ENCODE measurements around the gene IGF2R.
"Not testable (repeated sequence)": the region's sequence is repeated elsewhere in the genome, so short reads cannot be mapped to it uniquely, and the experiment has no call there.

IGF2R gene

DNA sequence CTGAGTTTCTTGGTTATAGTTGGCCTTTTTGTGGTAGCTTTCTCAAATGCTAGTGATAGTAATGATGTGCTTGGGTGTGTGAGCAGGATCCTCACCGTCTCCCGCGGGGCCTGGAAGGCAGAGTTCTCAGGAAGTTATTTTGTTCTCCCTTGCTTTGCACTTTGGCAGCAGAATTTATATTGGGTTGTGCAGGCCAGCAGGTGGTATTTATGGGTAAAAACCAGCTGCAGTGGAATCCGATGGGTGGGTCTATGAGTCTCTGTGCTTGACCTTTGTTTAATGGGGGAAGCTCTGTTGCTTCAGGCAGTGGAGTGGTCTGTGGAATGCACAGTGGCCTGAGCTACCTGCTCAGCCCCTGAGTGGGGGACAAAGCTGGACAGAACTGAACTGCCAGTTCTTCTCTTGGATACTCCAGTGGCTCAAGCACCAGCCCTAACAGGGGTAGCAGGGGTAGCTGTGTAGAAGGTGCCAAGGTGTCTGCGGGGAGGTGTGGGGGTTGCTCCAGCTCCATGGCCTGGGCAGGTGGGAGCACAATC lies 27.3 kb downstream of the IGF2R start:
- TF ChIP-seq CTCF (conservative IDR thresholded peaks at IDR 0.05; ENCODE audit: control insufficient read depth, insufficient read depth, low read depth, low read length) = no peak
- no peak overlapping the region for H3K4me3 ChIP-seq (ENCODE audit: control insufficient read depth, low read depth, low read length)
- DNase-seq (ENCODE audit: low read depth) = no peak

DNA sequence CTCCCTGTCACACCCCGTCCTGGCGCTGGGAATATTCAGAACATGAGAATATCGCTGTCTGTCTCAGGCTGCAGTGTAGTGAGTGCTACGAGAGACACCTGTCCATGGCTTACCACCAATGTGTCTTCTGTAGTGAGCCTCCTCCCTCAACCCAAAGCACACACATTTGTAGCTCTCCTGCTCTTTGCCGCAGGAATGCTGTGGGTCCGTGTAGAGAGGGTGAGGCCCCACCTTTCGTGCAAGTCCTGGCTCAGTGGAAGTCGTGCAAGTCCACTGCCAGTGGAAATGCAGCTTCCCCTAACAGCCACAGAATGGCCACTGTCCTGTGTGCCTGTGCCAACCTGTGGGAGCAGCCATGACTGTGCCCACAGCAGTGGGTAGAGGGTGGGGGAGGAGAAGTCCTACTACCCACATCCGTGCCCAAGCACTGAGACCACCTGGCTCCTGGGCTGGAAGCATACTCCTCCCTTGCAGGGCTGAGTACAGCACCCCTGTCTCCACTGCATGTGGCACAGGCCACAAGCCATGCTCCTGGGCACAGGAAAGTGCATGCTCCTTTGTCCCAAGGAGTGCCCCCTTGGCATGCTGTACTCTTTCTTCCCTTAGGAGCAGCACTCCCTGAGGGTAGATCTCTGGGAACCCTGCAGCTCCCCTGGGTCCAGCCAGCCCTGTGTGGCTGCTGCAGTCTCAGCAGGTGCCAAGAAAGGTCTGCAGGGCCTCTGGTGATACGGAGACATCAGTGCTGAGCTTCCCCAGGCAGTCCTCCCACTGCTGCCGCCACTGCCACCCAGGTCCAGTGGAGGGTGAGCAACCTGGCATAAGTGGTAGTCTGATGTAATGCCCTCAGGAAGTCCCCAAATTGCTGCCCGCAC lies 28.0 kb downstream of the IGF2R start:
- H3K4me3 ChIP-seq (ENCODE audit: control insufficient read depth, low read depth, low read length) = no peak overlapping the region
- no peak for DNase-seq (ENCODE audit: low read depth)
- TF ChIP-seq CTCF (conservative IDR thresholded peaks at IDR 0.05; ENCODE audit: control insufficient read depth, insufficient read depth, low read depth, low read length) = no peak

GRCh38 chr6:159997498-159998101 lies 28.7 kb downstream of the IGF2R start:
- no peak for DNase-seq (ENCODE audit: low read depth)
- H3K4me3 ChIP-seq (ENCODE audit: control insufficient read depth, low read depth, low read length) = no peak overlapping the region
- TF ChIP-seq CTCF (conservative IDR thresholded peaks at IDR 0.05; ENCODE audit: control insufficient read depth, insufficient read depth, low read depth, low read length) = no peak

GRCh38 chr6:159998538-159998937 lies 29.7 kb downstream of the IGF2R start:
- TF ChIP-seq CTCF (conservative IDR thresholded peaks at IDR 0.05; ENCODE audit: control insufficient read depth, insufficient read depth, low read depth, low read length) = no peak
- DNase-seq (ENCODE audit: low read depth) = no peak
- H3K4me3 ChIP-seq (ENCODE audit: control insufficient read depth, low read depth, low read length) = no peak overlapping the region

- no peak overlapping the region for H3K4me3 ChIP-seq (ENCODE audit: control insufficient read depth, low read depth, low read length)
- DNase-seq (ENCODE audit: low read depth) = no peak
- TF ChIP-seq CTCF (conservative IDR thresholded peaks at IDR 0.05; ENCODE audit: control insufficient read depth, insufficient read depth, low read depth, low read length) = no peak
Measured at GRCh38 chr6:159999240-159999671, 30.4 kb downstream of the IGF2R start.

DNA sequence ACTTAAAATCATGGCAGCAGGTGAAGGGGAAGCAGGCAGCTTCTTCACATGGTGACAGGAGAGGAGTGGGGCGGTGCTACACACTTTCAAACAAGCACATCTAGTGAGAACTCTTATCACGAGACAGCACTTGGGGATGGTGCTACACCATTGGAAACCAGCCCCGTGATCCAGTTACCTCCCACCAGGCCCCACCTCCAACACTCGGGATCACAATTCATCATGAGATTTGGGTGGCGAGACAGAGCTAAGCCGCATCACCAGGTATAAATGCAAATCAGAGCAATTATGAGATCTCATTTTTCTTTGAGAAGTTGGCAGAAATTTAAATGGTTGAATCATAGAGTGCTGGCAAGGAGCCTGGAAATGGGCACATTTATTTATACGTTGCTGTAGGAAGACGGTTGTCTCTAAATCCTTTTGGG lies 31.4 kb downstream of the IGF2R start:
- DNase-seq (ENCODE audit: low read depth) = peak; percentile 41
- TF ChIP-seq CTCF (conservative IDR thresholded peaks at IDR 0.05; ENCODE audit: control insufficient read depth, insufficient read depth, low read depth, low read length) = no peak
- H3K4me3 ChIP-seq (ENCODE audit: control insufficient read depth, low read depth, low read length) = no peak overlapping the region

- DNase-seq (ENCODE audit: low read depth); H3K4me3 ChIP-seq (ENCODE audit: control insufficient read depth, low read depth, low read length): not testable (repeated sequence)
Measured at GRCh38 chr6:160000893-160001427, 32.1 kb downstream of the IGF2R start.
